PC-3 (cell line): ENCODE measurements around the gene TSHZ2. TPM values are rescaled to one million over a fixed set of nuclear protein-coding genes. Genes with fewer than 3 reads are reported as not detected.

ENCODE experiments used
- ATAC-seq: fragments of 200-7000 bp; cut with Tn5 transposase; 2 replicates; pipeline ENCODE4 v1.9.1; 2020; ENCODE audit warnings: mild to moderate bottlenecking, moderate library complexity
- BruUV-seq: library from RNA; stranded (reverse); fragments of 400-500 nt; replicated peaks from 2 replicates; lab custom pipeline; 2021; lab: Mats Ljungman, UMichigan
- CTCF ChIA-PET: fragments of 300-600 bp; sonication (Branson Sonifier 250); formaldehyde crosslinking; loops from one replicate; lab custom pipeline; 2022; ENCODE audit warnings: antibody characterized with exemption; lab: Charles Lee
- POLR2A ChIA-PET: fragments of 300-600 bp; sonication (Branson Sonifier 250); formaldehyde crosslinking; loops from one replicate; lab custom pipeline; 2022; ENCODE audit warnings: antibody characterized with exemption; ENCODE audit not compliant: unreplicated experiment; lab: Charles Lee
- DNase-seq: peaks from one replicate; pipeline ENCODE4 v3.0.0-alpha.2; 2015
- H2AFZ ChIP-seq: fragments of 300-600 bp; sonication (generic); 2 replicates; pipeline ENCODE4 v1.6.0; 2016; ENCODE audit warnings: antibody characterized with exemption, low read length
- H3F3A ChIP-seq: fragments of 300-600 bp; sonication (generic); one replicate; pipeline ENCODE4 v1.6.0; 2017; ENCODE audit warnings: antibody characterized with exemption, low read length, control low read depth, mild to moderate bottlenecking; ENCODE audit not compliant: unreplicated experiment
- H3K27ac ChIP-seq: fragments of 300-600 bp; sonication (generic); 2 replicates; pipeline ENCODE4 v1.5.1; 2016; ENCODE audit warnings: mild to moderate bottlenecking, low read length
- H3K27me3 ChIP-seq: fragments of 300-600 bp; sonication (generic); 2 replicates; pipeline ENCODE4 v1.6.1; 2016; ENCODE audit warnings: low read length, mixed read lengths
- H3K36me3 ChIP-seq: fragments of 300-600 bp; sonication (generic); 2 replicates; pipeline ENCODE4 v1.6.1; 2016; ENCODE audit warnings: low read depth, mixed run types, low read length, mixed read lengths
- H3K4me1 ChIP-seq: fragments of 300-600 bp; sonication (generic); 2 replicates; pipeline ENCODE4 v1.5.1; 2016; ENCODE audit warnings: low read length; ENCODE audit not compliant: insufficient read depth
- H3K4me2 ChIP-seq: fragments of 300-600 bp; sonication (generic); 2 replicates; pipeline ENCODE4 v1.6.0; 2016; ENCODE audit warnings: low read length
- H3K4me3 ChIP-seq: fragments of 300-600 bp; sonication (generic); 2 replicates; pipeline ENCODE4 v1.5.1; 2016; ENCODE audit warnings: mild to moderate bottlenecking, low read length, mixed read lengths
- H3K79me2 ChIP-seq: fragments of 300-600 bp; sonication (generic); 2 replicates; pipeline ENCODE4 v1.6.1; 2017; ENCODE audit warnings: low read length, mixed read lengths
- H3K9ac ChIP-seq: fragments of 300-600 bp; sonication (generic); 2 replicates; pipeline ENCODE4 v1.6.0; 2016; ENCODE audit warnings: mild to moderate bottlenecking, low read length
- H3K9me2 ChIP-seq: fragments of 300-600 bp; sonication (generic); replicated peaks from 2 replicates; pipeline ENCODE4 v1.6.1; 2016; ENCODE audit warnings: mixed run types, low read length, mixed read lengths
- H3K9me3 ChIP-seq: fragments of 300-600 bp; sonication (generic); 2 replicates; pipeline ENCODE4 v1.6.1; 2016; ENCODE audit warnings: low read length, mixed read lengths
- H4K20me1 ChIP-seq: fragments of 300-600 bp; sonication (generic); 2 replicates; pipeline ENCODE4 v1.6.1; 2016; ENCODE audit warnings: low read length, mixed read lengths
- EZH2 ChIP-seq: fragments of 300-600 bp; sonication (generic); IDR thresholded peaks from one replicate; pipeline ENCODE4 v1.6.1; 2017; ENCODE audit warnings: antibody characterized with exemption, mild to moderate bottlenecking, low read length; ENCODE audit not compliant: unreplicated experiment
- EZH2phosphoT487 ChIP-seq: fragments of 300-600 bp; sonication (generic); IDR thresholded peaks from 2 replicates; pipeline ENCODE4 v1.6.1; 2018; ENCODE audit warnings: mild to moderate bottlenecking, antibody characterized with exemption, low read length, borderline replicate concordance
- intact Hi-C: fragments of 100-400 bp; cut with micrococcal nuclease; formaldehyde crosslinking; loops from 2 replicates; pipeline ENCODE4 v1.9.0; 2023
- total RNA-seq: library from RNA; depleted of rRNA; stranded (reverse); fragments of >200 nt; gene quantifications from 2 replicates; pipeline ENCODE4 v1.2.3, GENCODE V29; 2014
- TF ChIP-seq, protein P1 (sequence below): fragments of 300-600 bp; sonication (generic); conservative IDR thresholded peaks from 2 replicates; pipeline ENCODE4 v1.5.1; 2017; ENCODE audit warnings: antibody characterized with exemption, low read depth, mild to moderate bottlenecking, low read length

TSHZ2 gene
- total RNA-seq, 1 experiment from 2014 or later = not detected

DNA sequence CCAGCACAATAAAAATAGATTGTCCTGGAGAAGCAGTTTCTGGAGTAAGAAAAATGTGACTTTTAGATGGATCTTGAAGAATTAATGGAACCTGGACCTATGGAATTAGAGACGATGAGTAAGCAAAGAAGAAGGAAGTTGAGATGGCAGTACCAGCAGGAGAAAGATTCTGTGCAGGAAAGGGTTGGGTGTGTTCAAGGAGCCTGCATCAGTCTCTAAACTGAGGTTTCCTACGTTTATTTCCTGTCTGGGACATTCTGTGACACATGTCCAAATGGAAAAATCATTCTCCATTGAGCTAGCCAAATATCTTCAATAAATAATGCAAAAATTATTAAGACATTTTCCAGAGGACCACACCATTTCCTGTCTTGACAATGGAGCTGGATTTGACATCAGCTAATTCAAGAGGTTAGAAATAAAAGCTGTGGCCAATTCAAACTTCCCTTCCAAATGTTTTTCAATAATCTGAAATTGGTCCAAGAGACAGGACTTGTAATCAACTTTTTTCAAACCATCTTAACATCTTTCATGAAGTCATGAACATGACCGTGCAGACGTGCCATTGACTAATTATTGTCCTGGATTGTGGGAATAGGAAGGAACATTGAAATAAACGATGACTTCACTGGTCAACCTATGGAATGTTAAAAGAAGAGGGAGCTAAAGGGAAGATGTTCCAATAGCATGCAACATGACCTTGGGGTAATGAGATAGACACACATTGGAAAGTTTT, 423.2 kb downstream of the TSHZ2 start:
- Histone ChIP-seq H3K27ac (no peak overlapping the region), H3K4me2 (no peak overlapping the region), H3K9ac (no peak overlapping the region), H3K27me3 (peaks cover 38% of the 10 kb centered on the region), H3K9me2 (no peaks in the 10 kb centered on the region), H2AFZ (no peak overlapping the region), H3K4me3 (no peak overlapping the region), H3F3A (no peaks in the 10 kb centered on the region), H3K4me1 (no peaks in the 10 kb centered on the region), H4K20me1 (no peaks in the 10 kb centered on the region), H3K79me2 (no peaks in the 10 kb centered on the region), H3K9me3 (no peaks in the 10 kb centered on the region), H3K36me3 (no peaks in the 10 kb centered on the region)
- DNase-seq (no peak), ATAC-seq (no peak)
- intact Hi-C loops = no loop called here
- TF ChIP-seq EZH2phosphoT487 = no peak
- TF ChIP-seq EZH2 = no peak
- TF ChIP-seq, protein P1, sequence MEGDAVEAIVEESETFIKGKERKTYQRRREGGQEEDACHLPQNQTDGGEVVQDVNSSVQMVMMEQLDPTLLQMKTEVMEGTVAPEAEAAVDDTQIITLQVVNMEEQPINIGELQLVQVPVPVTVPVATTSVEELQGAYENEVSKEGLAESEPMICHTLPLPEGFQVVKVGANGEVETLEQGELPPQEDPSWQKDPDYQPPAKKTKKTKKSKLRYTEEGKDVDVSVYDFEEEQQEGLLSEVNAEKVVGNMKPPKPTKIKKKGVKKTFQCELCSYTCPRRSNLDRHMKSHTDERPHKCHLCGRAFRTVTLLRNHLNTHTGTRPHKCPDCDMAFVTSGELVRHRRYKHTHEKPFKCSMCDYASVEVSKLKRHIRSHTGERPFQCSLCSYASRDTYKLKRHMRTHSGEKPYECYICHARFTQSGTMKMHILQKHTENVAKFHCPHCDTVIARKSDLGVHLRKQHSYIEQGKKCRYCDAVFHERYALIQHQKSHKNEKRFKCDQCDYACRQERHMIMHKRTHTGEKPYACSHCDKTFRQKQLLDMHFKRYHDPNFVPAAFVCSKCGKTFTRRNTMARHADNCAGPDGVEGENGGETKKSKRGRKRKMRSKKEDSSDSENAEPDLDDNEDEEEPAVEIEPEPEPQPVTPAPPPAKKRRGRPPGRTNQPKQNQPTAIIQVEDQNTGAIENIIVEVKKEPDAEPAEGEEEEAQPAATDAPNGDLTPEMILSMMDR = no peak
- ChIA-PET CTCF (interaction anchor here (0.6 kb wide), 1 partner anchor 724 kb away, joined by 3 read pairs; no protein-coding TSS in a partner anchor), POLR2A (no interaction called here)
- no TSS peak for BruUV-seq

DNA sequence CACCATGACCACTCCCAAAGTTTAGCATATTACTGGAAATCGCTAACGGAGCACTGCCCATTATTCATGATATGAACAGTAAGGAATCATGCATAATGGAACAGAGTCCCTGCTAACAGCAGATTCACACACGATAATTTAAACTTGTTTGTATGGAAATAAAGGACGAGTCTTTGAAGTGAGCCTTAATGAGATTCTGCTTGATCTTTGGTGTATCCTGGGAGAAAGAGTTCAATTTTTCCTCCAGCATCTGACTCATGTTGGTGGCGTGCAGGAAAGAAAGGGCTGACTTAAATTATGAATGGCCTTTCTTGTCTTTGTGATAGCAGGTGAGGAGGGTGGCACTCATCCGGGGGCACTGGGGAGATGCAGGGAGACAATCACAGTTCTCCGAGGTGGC, 426.9 kb downstream of the TSHZ2 start:
- ATAC-seq = no peak
- Histone ChIP-seq H3K9me3 (no peaks in the 10 kb centered on the region), H4K20me1 (no peaks in the 10 kb centered on the region), H3K36me3 (no peaks in the 10 kb centered on the region), H3K79me2 (no peaks in the 10 kb centered on the region), H3K27me3 (peaks cover 36% of the 10 kb centered on the region), H3K4me1 (no peaks in the 10 kb centered on the region), H3K9ac (no peak overlapping the region), H3K4me2 (no peak overlapping the region), H2AFZ (no peak overlapping the region), H3K27ac (no peak overlapping the region), H3F3A (no peaks in the 10 kb centered on the region), H3K9me2 (no peaks in the 10 kb centered on the region), H3K4me3 (no peak overlapping the region)
- ChIA-PET POLR2A (no interaction called here), CTCF (no interaction called here)
- BruUV-seq = no TSS peak
- DNase-seq = no peak
- intact Hi-C loops = no loop called here
- TF ChIP-seq EZH2 (no peak), EZH2phosphoT487 (no peak)
- TF ChIP-seq, protein P1 = no peak

DNA sequence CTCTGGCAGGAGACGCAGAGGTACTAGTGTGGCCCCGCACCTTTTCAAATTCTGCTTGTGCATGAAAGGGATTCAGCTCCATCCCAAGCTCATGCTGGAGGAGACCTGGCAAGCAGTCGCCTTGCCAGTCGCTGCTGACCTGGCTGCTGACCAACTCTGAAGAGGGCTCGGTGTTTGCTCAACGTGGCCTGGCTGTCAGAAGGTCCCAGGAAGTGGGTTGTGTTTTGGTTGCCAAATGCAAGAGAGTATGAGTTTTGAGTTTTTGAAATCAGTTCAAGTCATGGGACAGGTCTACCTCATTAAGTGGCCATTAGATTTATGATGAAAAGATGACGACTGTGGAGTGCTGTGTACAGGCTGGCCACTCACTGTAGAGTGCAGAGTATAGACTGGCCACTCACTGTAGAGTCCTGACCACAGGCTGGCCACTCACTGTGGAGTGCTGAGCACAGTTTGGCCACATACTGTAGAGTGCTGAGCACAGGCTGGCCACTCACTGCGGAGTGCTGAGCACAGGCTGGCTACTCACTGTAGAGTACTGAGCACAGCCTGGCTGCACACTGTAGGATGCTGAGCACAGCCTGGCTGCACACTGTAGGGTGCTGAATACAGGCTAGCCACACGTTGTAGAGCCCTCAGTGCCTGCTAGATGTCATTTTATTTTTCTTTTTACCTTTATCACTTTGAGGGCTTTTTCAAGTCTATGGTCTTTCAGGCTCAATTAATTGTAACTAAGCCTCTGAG, 427.6 kb downstream of the TSHZ2 start:
- Histone ChIP-seq H4K20me1 (no peaks in the 10 kb centered on the region), H3K79me2 (no peaks in the 10 kb centered on the region), H3K27me3 (peaks cover 39% of the 10 kb centered on the region), H3K4me3 (no peak overlapping the region), H3K27ac (no peak overlapping the region), H3F3A (no peaks in the 10 kb centered on the region), H3K36me3 (no peaks in the 10 kb centered on the region), H3K4me1 (no peaks in the 10 kb centered on the region), H3K4me2 (no peak overlapping the region), H3K9me3 (no peaks in the 10 kb centered on the region), H3K9me2 (no peaks in the 10 kb centered on the region), H3K9ac (no peak overlapping the region), H2AFZ (no peak overlapping the region)
- DNase-seq = no peak
- no peak for TF ChIP-seq EZH2phosphoT487
- TF ChIP-seq, protein P1 = no peak
- no peak for TF ChIP-seq EZH2
- ATAC-seq = peak; percentile 18; the same call in 1 of the 2 replicates
- intact Hi-C loops = no loop called here
- POLR2A ChIA-PET = no interaction called here
- CTCF ChIA-PET = no interaction called here
- no TSS peak for BruUV-seq
